Thyroid gland (tissue), 4 donors: ENCODE data around the gene TUNAR. TPM values are rescaled to one million over a fixed set of nuclear protein-coding genes. Genes with fewer than 3 reads are reported as not detected.

Source experiments
- DNase-seq, 2 donors: peaks; one replicate each; pipeline ENCODE4 v3.0.0-alpha.2; 2019
- H3K27ac ChIP-seq, 3 donors: fragments of 200-600 bp; sonication (generic); 1 replicate in 2 of 3; 2 replicates in 1 of 3; pipeline ENCODE4 v1.5.1; 2016 to 2019; ENCODE audit warnings: mild to moderate bottlenecking in 1 of 3, moderate library complexity in 1 of 3
- H3K27me3 ChIP-seq: fragments of 200-600 bp; sonication (generic); one replicate; pipeline ENCODE4 v1.5.1; 2019
- H3K36me3 ChIP-seq, 2 donors: fragments of 200-600 bp; sonication (generic); one replicate each; pipeline ENCODE4 v1.5.1; 2016 to 2019
- H3K4me1 ChIP-seq, 2 donors: fragments of 200-600 bp; sonication (generic); one replicate each; pipeline ENCODE4 v1.5.1; 2017 to 2019
- H3K4me3 ChIP-seq, 3 donors: fragments of 200-600 bp; sonication (generic); replicated peaks in 1 of 3; 1 replicate in 2 of 3; 2 replicates in 1 of 3; pipeline ENCODE4 v1.5.1; 2016; ENCODE audit warnings: mild to moderate bottlenecking in 1 of 3
- H3K9me3 ChIP-seq: fragments of 200-600 bp; sonication (generic); one replicate; pipeline ENCODE4 v1.5.1; 2017
- CTCF ChIP-seq, 6 experiments: fragments of 200-600 bp in 3 of 6; fragments of 450-650 bp in 3 of 6; sonication (generic) in 3 of 6; IDR thresholded peaks; one replicate each; pipeline ENCODE4 v1.5.1; 2016 to 2019; ENCODE audit warnings: antibody characterized with exemption in 6 of 6, mild to moderate bottlenecking in 2 of 6, inconsistent platforms in 1 of 6, moderate library complexity in 1 of 6
- POLR2A ChIP-seq, 2 donors: fragments of 450-650 bp; IDR thresholded peaks; one replicate each; pipeline ENCODE4 v1.6.1; 2017; ENCODE audit warnings: antibody characterized with exemption in 2 of 2, mild to moderate bottlenecking in 2 of 2, moderate library complexity in 1 of 2
- WGBS, 2 donors: methylation state at CpG; one replicate each; pipeline ENCODE4 v1.1.5; 2017; 5-methylcytosine and 5-hydroxymethylcytosine counted together
- intact Hi-C: fragments of 100-400 bp; cut with DNase I; formaldehyde crosslinking; loops from one replicate; pipeline ENCODE4 v1.15.1; 2023
- total RNA-seq, 4 donors: library from RNA; depleted of rRNA; stranded (reverse); fragments of >200 nt; gene quantifications; one replicate each; pipeline ENCODE4 v1.2.3, GENCODE V29; 2016

TUNAR gene
- total RNA-seq, 4 donors from 2014 or later: 0.44 TPM; not detected in 3

- Histone ChIP-seq H3K27ac (no peak overlapping the region), H3K4me1 (no peaks in the 10 kb centered on the region), H3K9me3 (no peaks in the 10 kb centered on the region), H3K27me3 (no peaks in the 10 kb centered on the region), H3K4me3 (no peak overlapping the region), H3K36me3 (no peaks in the 10 kb centered on the region)
- intact Hi-C loops: no loop called here
- no peak for TF ChIP-seq CTCF (IDR thresholded peaks at IDR 0.05)
- no peak for TF ChIP-seq POLR2A (IDR thresholded peaks at IDR 0.05)
- DNase-seq: no peak
- WGBS, 2 donors: 43 to 44% methylated on average over 5 of the region's 5 CpGs
Observed at GRCh38 chr14:95831468-95831867, 45.2 kb upstream of the TUNAR start.

- Histone ChIP-seq H3K27ac (no peak overlapping the region), H3K27me3 (no peaks in the 10 kb centered on the region), H3K4me1 (no peaks in the 10 kb centered on the region), H3K36me3 (no peaks in the 10 kb centered on the region), H3K4me3 (no peak overlapping the region), H3K9me3 (no peaks in the 10 kb centered on the region)
- intact Hi-C loops: no loop called here
- DNase-seq: no peak
- no peak for TF ChIP-seq CTCF (IDR thresholded peaks at IDR 0.05)
- TF ChIP-seq POLR2A (IDR thresholded peaks at IDR 0.05): no peak
- WGBS, 2 donors: 16 to 18% methylated on average over 8 of the region's 8 CpGs
Observed at GRCh38 chr14:95832012-95832411, 44.6 kb upstream of the TUNAR start.

- no peaks in the 10 kb centered on the region for H3K27me3 ChIP-seq
- H3K4me1 ChIP-seq: no peaks in the 10 kb centered on the region
- H3K36me3 ChIP-seq: no peaks in the 10 kb centered on the region
- no peak overlapping the region for H3K27ac ChIP-seq
- TF ChIP-seq POLR2A (IDR thresholded peaks at IDR 0.05) (no peak), CTCF (IDR thresholded peaks at IDR 0.05) (no peak)
- H3K4me3 ChIP-seq: no peak overlapping the region
- DNase-seq: no peak
- H3K9me3 ChIP-seq: no peaks in the 10 kb centered on the region
- WGBS, 2 donors: 54 to 67% methylated on average over 3 of the region's 3 CpGs
- intact Hi-C loops: no loop called here
Observed at GRCh38 chr14:95833429-95833828, 43.2 kb upstream of the TUNAR start.

- TF ChIP-seq CTCF (IDR thresholded peaks at IDR 0.05) (no peak), POLR2A (IDR thresholded peaks at IDR 0.05) (no peak)
- 40 to 42% methylated on average over 2 of the region's 2 CpGs for WGBS, 2 donors
- H3K4me3 ChIP-seq: no peak overlapping the region
- H3K4me1 ChIP-seq: no peaks in the 10 kb centered on the region
- intact Hi-C loops: no loop called here
- no peaks in the 10 kb centered on the region for H3K27me3 ChIP-seq
- no peaks in the 10 kb centered on the region for H3K9me3 ChIP-seq
- DNase-seq: no peak
- no peak overlapping the region for H3K27ac ChIP-seq
- no peaks in the 10 kb centered on the region for H3K36me3 ChIP-seq
Observed at GRCh38 chr14:95834496-95834895, 42.1 kb upstream of the TUNAR start.

- no peaks in the 10 kb centered on the region for H3K36me3 ChIP-seq
- H3K9me3 ChIP-seq: no peaks in the 10 kb centered on the region
- no peak for DNase-seq
- TF ChIP-seq CTCF (IDR thresholded peaks at IDR 0.05) (no peak), POLR2A (IDR thresholded peaks at IDR 0.05) (no peak)
- H3K27me3 ChIP-seq: no peaks in the 10 kb centered on the region
- H3K27ac ChIP-seq: no peak overlapping the region
- no peaks in the 10 kb centered on the region for H3K4me1 ChIP-seq
- intact Hi-C loops: no loop called here
- WGBS, 2 donors: 79 to 83% methylated on average over 3 of the region's 3 CpGs
- H3K4me3 ChIP-seq: no peak overlapping the region
Observed at GRCh38 chr14:95835121-95835730, 41.4 kb upstream of the TUNAR start.
